HG03571 (cell line): ENCODE measurements around the gene GRXCR2.
"Not testable (repeated sequence)": the region's sequence is repeated elsewhere in the genome, so short reads cannot be mapped to it uniquely, and the experiment has no call there.

Experiments
- ATAC-seq: cut with Tn5 transposase; IDR thresholded peaks from one replicate; pipeline ENCODE4 v1.9.1; 2021; ENCODE audit not compliant: unreplicated experiment

The GRXCR2 gene

GRCh38 chr5:145872914-145873313 is at the start of gene GRXCR2:
TSS of gene GRXCR2 (minus strand) at chr5:145873014. CDS start at chr5:145872968, 46 bp downstream.
- no peak for ATAC-seq

DNA sequence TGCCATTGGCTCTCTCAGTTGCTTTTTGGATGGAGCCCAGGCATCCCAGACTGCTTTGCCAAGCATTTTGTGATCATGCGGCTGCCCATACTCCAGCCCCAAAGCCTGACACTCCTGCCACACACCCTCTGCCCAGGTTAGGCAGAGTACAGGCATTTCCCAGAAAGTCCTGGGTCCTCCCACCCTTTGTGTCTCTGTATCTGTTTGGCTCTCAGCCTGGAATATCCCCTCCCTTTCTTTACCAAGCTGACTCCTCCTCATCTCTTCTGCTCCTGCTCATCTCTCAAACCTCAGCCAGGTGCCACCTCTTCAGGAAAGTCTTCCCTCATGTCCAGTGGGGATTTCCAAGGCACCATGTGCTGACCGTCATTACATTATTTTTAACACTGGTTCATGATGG is 49.2 kb upstream of the GRXCR2 start:
- ATAC-seq = no peak

DNA sequence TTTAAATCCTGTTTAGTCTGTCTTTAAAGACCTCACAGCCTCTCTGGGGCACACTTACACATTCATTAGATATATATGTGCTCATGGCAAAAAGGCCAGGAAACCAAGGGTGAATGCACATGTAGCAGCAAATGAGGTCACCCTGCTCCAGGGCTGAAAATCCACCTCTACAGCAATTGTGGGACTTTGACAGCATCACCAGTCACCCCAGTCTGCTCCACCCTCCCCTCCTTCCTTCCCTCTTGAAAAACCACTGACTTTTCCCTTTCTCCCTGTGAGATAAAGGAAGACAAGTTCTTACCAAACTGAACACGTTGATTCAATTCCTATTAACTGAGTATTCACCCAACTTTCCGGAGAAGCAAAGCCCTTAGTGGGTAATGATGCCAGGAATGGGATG is 48.4 kb upstream of the GRXCR2 start:
- ATAC-seq = no peak

DNA sequence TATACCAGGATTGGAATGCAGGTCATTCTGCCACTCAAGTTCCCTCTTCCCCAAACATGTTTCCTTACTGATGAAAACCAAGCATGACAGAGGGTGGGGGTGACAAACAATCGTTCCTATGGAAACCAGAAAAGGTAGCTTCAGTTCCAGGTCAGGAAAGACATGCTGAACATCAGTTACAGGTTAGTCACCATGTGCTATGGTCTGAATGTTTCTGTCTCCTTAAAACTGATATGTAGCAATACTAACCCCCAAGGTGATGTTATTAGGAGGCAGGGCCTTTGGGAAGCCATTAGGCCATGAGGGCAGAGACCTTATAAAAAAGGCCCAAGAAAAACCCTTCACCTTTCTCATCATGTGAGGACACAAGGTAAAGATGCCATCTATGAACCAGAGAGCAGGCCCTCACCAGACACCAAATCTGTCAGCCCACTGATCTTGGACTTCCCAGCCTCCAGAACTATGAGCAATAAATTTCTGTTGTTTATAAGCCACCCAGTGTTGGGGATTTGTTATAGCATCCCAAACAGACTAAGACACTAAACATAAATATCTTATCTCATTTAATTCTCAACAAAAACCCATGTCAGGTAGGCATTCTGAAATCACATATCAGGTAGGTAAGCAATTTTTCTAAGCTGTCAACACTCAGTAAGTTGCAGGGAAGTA is 47.9 kb upstream of the GRXCR2 start:
- no peak for ATAC-seq

GRCh38 chr5:145919413-145919812 is 46.6 kb upstream of the GRXCR2 start:
- ATAC-seq = no peak

DNA sequence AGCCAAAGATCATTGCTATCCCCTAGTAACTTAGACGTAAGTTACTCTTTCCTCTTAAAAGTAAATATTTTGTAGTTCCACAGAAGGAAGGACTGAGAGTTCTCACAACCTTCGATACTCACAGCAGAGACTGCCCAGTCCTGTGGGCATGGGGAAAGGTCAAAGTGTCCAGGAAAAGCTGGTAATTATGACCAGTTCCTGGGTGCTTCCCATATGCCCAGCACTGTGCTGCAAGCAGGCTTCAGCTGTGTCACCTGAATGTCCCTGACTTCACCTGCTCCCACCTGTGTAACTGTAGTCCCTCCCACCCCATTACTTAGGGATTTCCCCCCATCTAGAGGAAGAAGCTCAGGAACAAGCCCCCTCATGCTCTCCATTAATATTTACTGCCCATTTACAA is 45.6 kb upstream of the GRXCR2 start:
- no peak for ATAC-seq

GRCh38 chr5:145917288-145917687 is 44.5 kb upstream of the GRXCR2 start:
- ATAC-seq = no peak

GRCh38 chr5:145915970-145916638 is 43.3 kb upstream of the GRXCR2 start:
- no peak for ATAC-seq

GRCh38 chr5:145913701-145914100 is 40.9 kb upstream of the GRXCR2 start:
- ATAC-seq = no peak

DNA sequence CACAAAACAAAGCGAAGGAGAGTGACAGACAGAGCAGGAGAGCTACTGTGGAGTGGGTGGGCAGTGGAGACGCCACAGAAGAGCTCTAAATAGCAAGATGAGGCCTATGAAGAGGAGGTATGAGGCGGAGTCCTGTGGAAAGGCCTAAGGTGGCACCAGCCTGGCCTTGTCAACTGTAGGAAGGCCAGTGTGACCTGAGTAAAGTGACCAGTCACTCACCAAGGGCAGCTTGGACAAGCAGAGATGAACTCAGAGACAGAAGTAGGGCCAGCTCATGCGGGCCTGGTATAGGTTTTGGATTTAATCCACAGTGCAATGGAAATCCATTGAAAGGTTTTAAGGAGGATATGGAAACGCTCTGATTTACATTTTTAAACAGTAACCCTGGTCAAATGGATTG is 39.8 kb upstream of the GRXCR2 start:
- ATAC-seq = no peak

DNA sequence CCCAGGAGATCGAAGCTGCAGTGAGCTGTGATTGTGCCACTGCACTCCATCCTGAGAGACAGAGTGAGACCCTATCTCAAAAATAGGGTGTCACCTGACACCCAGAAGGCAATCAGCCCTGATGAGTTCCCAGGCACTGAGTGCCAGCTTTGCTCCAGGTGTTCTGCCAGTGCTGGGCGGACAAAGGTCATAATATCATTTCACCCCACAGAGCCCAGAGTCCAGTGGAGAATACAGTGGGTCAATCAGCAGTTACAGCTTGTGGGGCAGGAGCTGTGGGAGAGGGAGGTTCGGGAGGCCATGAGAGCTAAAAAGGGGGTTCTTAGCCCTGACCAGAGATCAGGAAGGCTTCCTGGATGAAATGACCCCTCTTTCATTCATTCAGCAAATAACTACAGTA is 39.2 kb upstream of the GRXCR2 start:
- ATAC-seq = no peak

DNA sequence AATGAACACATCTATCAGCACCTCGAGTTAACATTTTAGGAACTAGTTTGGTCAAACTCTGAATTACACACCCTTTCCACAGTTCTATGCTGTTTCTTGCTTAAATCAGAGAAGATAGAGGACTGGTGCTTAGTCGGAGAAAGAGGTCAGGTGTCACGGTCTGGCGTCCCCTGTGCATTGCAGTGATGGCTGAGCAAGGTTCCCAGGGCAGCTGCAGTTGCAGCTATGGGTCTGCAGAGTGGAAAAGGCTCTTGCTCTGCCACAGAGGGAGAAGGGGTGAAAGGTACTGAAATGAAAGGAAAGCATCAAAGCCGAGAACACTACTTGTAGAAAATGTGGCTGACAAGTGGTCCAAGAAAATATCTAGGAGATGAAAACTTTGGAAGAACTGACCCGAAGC is 38.4 kb upstream of the GRXCR2 start:
- no peak for ATAC-seq

GRCh38 chr5:145908206-145908960 is 35.6 kb upstream of the GRXCR2 start:
- ATAC-seq = no peak

DNA sequence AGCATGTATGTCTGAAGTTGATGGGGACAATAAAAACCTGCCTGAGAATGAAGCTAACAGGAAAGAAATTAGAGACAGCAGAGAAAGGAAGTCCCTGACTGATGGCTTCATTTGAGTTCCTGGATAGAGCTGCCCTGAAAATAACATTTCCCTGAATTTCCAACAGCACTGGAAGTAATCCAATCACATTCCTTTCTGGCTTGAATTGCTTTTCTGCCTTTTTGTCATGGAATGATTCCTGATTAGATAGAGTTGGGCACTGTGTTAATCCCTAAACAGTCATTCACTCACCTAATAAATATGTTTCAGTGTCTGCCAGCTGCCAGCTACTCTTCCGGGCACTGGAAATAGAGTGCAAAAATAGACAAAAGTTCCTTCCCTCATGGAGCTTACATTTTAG is 33.6 kb upstream of the GRXCR2 start:
- no peak for ATAC-seq

- no peak for ATAC-seq
These were observed 31.9 kb upstream of the GRXCR2 start for GRCh38 chr5:145904743-145905142.

DNA sequence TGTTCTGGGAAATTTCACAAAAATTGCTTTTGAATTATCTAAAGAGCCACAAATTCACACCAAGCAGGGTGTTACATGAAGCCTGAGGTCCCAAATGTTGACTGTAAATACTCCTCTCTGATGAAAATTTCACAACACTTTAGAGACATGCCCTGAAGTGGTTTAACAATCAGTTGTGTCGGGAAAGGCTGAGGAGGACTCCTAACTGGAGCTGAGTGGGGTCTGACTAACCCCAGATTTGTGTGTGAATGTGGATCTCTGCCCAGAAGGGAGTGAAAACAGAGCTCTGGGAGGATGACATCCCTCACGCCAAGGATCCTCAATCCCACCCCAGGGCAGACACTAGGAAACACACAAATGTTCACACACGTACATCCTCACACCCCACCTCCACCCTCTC is 31.1 kb upstream of the GRXCR2 start:
- no peak for ATAC-seq

- no peak for ATAC-seq
These were observed 30.3 kb upstream of the GRXCR2 start for GRCh38 chr5:145903113-145903512.

DNA sequence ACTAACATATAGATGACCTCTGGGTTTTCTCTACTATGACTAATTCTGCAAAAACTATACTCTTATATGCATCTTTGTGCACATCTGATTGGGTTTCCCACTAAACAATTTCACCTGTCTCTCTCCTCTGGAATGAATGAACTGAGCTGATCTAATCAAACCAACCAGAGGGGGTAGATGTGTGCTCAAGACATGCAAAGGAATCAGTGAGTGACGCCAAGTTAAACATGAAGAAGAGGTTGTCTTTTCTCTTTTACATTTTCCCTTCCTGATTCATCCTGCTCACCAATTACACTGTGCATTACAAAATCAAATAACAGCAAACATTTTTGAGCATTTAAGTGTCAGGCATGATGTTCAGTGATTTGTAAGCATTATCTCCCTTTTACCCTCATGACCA is 29.6 kb upstream of the GRXCR2 start:
- no peak for ATAC-seq

- ATAC-seq = no peak
These were observed 25.4 kb upstream of the GRXCR2 start for GRCh38 chr5:145898171-145898570.

GRCh38 chr5:145891378-145891777 is 18.6 kb upstream of the GRXCR2 start:
- not testable (repeated sequence) for ATAC-seq

DNA sequence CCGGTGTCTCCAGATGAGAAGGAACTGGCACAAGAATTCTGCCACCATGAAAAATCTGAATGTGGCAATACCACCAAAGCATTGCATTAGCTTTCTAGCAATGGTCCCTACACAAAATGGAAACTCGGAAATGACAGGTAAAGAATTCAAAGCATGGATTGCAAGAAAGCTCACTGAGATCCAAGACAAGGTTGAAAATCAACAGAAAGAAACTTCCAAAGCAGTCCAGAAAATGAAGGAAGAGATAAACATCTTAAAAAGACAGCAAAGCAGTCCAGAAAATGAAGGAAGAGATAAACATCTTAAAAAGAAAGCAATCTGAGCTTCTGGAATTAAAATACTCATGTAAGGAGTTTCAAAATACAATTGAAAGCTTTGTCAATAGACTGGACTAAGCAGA is 16.8 kb upstream of the GRXCR2 start:
- no peak for ATAC-seq

- ATAC-seq = no peak
These were observed 15.3 kb upstream of the GRXCR2 start for GRCh38 chr5:145887976-145888574.
